ENCODE measurements around the gene DIDO1. TPM values are rescaled to one million over a fixed set of nuclear protein-coding genes. Genes with fewer than 3 reads are reported as not detected.
"Not testable (repeated sequence)": the region's sequence is repeated elsewhere in the genome, so short reads cannot be mapped to it uniquely, and the experiment has no call there.

DIDO1 gene
- total and polyA plus RNA-seq, 7 donors, result 10.4 to 70.6 (median 48.7) TPM

DNA sequence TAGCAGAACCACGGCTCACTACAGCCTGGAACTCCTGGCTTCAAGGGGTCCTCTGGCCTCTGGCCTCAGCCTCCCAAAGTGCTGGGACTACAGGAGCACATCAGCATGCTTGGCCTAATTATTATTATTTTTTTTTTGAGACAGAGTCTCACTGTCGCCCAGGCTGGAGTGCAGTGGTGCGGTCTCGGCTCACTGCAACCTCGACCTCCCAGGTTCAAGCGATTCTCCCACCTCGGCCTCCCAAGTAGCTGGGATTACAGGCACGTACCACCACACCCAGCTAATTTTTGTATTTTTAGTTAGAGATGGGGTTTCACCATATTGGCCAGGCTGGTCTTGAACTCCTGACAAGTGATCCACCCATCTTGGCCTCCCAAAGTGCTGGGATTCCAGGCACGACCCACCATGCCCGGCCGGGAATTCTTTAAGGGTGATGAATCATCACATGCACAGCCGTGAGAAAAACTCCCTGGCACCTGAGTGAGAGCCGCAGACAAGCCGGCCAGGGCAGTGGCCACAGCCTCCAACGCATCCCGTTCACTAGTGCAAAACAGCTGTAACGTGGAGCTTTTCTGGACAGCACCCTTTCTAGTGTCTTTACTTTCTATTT lies 3.1 kb downstream of the DIDO1 start:
- Histone ChIP-seq H3K4me1 (peaks cover 0 to 88% (median 87%) of the 10 kb centered on the region in 4 donors), H3K27ac (peak overlapping the region; percentile 97 to 99 (median 98)), H3K4me3 (peak overlapping the region in 1 of 4 donors; percentile 9)
- H3K9me3 ChIP-seq; DNase-seq; H3K36me3 ChIP-seq; H3K27me3 ChIP-seq; intact Hi-C loops (cut with DNase I): not testable (repeated sequence)
- 43 to 65% methylated on average over 17 of the region's 17 CpGs for WGBS, 2 donors
- TF ChIP-seq POLR2AphosphoS5 (IDR thresholded peaks at IDR 0.05), result peak in 1 of 4 donors; percentile 35

DNA sequence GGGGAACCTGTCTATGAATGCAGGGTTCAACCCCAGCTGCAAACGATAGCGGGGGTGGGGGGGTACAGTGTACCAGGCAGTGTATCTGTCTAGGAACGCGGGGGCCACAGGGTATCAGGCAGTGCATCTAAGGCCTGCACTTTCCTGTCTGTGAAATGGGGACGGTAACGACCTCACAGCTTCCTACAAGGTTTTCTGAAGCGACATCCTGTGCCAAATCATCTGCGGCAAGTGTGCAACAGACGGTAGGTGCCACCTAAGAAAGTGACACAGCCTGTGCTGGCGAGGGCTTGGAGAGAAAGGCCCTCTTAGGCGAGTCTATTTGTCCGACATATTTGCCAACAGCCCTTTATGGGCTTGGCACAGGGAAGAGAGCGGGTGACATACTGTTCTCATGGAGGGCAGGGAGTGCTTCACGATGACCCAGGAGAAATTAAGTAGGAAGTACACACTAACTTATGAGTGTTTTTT lies 3.8 kb downstream of the DIDO1 start:
- H3K4me3 ChIP-seq, result no peak overlapping the region
- H3K36me3 ChIP-seq, result no peaks in the 10 kb centered on the region
- no peaks in the 10 kb centered on the region for H3K27me3 ChIP-seq
- WGBS, 2 donors, result 57 to 60% methylated on average over 14 of the region's 14 CpGs
- peak overlapping the region; percentile 97 to 99 (median 98) for H3K27ac ChIP-seq
- intact Hi-C loops (cut with DNase I), result no loop called here
- DNase-seq, result no peak
- H3K9me3 ChIP-seq, result no peaks in the 10 kb centered on the region
- TF ChIP-seq, protein P1, sequence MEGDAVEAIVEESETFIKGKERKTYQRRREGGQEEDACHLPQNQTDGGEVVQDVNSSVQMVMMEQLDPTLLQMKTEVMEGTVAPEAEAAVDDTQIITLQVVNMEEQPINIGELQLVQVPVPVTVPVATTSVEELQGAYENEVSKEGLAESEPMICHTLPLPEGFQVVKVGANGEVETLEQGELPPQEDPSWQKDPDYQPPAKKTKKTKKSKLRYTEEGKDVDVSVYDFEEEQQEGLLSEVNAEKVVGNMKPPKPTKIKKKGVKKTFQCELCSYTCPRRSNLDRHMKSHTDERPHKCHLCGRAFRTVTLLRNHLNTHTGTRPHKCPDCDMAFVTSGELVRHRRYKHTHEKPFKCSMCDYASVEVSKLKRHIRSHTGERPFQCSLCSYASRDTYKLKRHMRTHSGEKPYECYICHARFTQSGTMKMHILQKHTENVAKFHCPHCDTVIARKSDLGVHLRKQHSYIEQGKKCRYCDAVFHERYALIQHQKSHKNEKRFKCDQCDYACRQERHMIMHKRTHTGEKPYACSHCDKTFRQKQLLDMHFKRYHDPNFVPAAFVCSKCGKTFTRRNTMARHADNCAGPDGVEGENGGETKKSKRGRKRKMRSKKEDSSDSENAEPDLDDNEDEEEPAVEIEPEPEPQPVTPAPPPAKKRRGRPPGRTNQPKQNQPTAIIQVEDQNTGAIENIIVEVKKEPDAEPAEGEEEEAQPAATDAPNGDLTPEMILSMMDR (IDR thresholded peaks at IDR 0.05), result no peak
- TF ChIP-seq POLR2A (IDR thresholded peaks at IDR 0.05), result no peak
- TF ChIP-seq POLR2AphosphoS5 (IDR thresholded peaks at IDR 0.05), result no peak
- no peak for TF ChIP-seq EP300 (IDR thresholded peaks at IDR 0.05)
- peaks cover 0 to 88% (median 87%) of the 10 kb centered on the region in 4 donors for H3K4me1 ChIP-seq

DNA sequence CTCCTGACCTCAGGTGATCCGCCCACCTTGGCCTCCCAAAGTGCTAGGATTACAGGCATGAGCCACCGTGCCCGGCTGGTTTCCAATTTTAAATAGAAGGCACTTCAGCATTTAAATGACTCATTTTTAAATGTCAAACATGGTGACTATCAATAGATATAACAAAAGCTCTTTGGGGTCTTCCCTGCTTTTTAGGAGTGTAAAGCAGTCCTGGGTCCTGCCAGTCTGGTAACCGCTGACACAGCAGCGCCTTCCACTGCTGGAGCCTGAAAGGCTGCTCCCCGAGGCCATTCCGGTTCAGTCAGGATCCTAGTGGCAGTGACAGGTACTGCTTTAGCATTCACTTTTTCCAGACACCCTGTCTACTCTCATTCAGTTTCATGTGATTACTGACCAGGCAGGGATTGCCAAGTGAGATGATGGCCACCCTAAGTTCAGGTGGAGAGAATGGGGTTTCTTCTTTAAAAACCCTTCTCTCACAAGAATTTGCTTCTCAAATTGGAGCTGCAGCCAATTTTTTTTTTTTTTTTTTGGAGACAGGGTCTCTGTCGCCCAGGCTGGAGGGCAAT lies 5.1 kb downstream of the DIDO1 start:
- peaks cover 0 to 91% (median 90%) of the 10 kb centered on the region in 4 donors for H3K4me1 ChIP-seq
- DNase-seq, result no peak
- peak overlapping the region in 1 of 4 donors; percentile 35 for H3K27ac ChIP-seq
- no peak overlapping the region for H3K4me3 ChIP-seq
- no peaks in the 10 kb centered on the region for H3K27me3 ChIP-seq
- intact Hi-C loops (cut with DNase I), result no loop called here
- TF ChIP-seq EP300 (IDR thresholded peaks at IDR 0.05) (no peak), POLR2AphosphoS5 (IDR thresholded peaks at IDR 0.05) (peak in 1 of 4 donors; percentile 27), POLR2A (IDR thresholded peaks at IDR 0.05) (no peak)
- TF ChIP-seq, protein P1 (IDR thresholded peaks at IDR 0.05), result peak in 3 of 4 experiments; percentile 32 to 52 (median 44)
- no peaks in the 10 kb centered on the region for H3K9me3 ChIP-seq
- H3K36me3 ChIP-seq, result no peaks in the 10 kb centered on the region
- 35 to 49% methylated on average over 8 of the region's 8 CpGs for WGBS, 2 donors

DNA sequence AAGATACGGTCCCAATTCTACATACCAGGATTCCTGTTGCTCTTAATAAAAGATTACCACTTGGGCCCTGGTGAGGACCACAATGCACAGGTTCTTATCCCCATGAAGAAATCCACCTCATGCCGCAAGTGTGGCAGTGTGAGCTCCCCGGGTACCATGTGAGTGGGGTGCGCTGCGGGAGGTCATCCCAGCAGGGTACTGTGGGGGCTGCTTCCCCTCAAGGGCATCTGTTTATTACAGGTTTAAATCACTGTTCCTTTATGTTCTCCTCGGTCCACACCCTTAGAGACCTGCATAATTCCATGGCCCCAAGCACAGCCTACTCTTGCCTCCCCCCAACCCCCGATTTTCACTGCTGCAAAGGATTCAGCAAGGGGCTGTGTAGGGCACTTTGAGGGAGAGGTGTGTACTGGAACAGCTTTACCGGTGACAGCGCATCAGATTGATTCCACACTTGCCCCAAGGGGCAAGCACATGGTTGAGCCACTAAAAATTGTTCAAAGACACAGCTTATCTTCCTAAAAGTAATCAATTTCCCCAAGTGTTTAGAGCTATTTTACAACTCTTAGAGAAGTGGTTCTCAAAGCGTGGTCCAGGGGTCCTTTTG lies 6.2 kb downstream of the DIDO1 start:
- WGBS, 2 donors, result 74 to 80% methylated on average over 10 of the region's 10 CpGs
- Histone ChIP-seq H3K36me3 (no peaks in the 10 kb centered on the region), H3K27me3 (no peaks in the 10 kb centered on the region), H3K4me1 (peaks cover 0 to 100% (median 98%) of the 10 kb centered on the region in 4 donors), H3K27ac (peak overlapping the region in 1 of 4 donors; percentile 35), H3K9me3 (no peaks in the 10 kb centered on the region), H3K4me3 (no peak overlapping the region)
- DNase-seq, result no peak
- TF ChIP-seq EP300 (IDR thresholded peaks at IDR 0.05) (no peak), POLR2A (IDR thresholded peaks at IDR 0.05) (no peak), POLR2AphosphoS5 (IDR thresholded peaks at IDR 0.05) (no peak)
- TF ChIP-seq, protein P1 (IDR thresholded peaks at IDR 0.05), result no peak
- intact Hi-C loops (cut with DNase I), result no loop called here

DNA sequence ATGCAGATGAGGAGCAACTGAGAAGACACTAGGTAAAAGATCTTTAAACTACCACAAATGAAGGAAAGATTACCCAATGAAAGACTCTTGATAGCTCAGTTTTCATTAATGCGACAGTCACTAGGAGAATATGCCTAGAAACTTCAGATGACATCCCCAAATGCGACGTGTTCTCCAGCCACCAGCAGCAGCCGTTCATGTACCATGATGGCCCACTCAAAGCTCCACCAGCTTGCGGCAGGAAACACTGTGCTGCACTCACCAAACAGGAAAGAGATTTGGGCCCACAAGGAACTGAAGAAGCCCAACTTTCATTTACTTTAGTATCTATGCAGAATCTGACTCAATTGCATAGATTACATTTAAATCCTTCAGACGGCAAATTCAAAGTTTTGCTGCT lies 7.5 kb downstream of the DIDO1 start:
- DNase-seq, result no peak

More for the DNA sequence above, 7.5 kb downstream of the DIDO1 start:
- WGBS, 2 donors, result 43 to 74% methylated on average over 6 of the region's 6 CpGs
- Histone ChIP-seq H3K36me3 (no peaks in the 10 kb centered on the region), H3K4me1 (peaks cover 0 to 100% (median 98%) of the 10 kb centered on the region in 4 donors), H3K27ac (no peak overlapping the region), H3K4me3 (no peak overlapping the region), H3K9me3 (no peaks in the 10 kb centered on the region), H3K27me3 (no peaks in the 10 kb centered on the region)
- intact Hi-C loops (cut with DNase I), result no loop called here
- no peak for TF ChIP-seq POLR2AphosphoS5 (IDR thresholded peaks at IDR 0.05)
- no peak for TF ChIP-seq POLR2A (IDR thresholded peaks at IDR 0.05)
- TF ChIP-seq, protein P1 (IDR thresholded peaks at IDR 0.05), result no peak
- no peak for TF ChIP-seq EP300 (IDR thresholded peaks at IDR 0.05)
